OCI-LY7 (cell line): ENCODE data around the gene EED. TPM values are rescaled to one million over a fixed set of nuclear protein-coding genes. Genes with fewer than 3 reads are reported as not detected.
A peak's percentile ranks its signal among the peaks of the same experiment; 100 is the strongest.

Source experiments
- BruUV-seq: library from RNA; stranded (reverse); fragments of 400-500 nt; replicated peaks from 2 replicates; lab custom pipeline; 2021; lab: Mats Ljungman, UMichigan
- CTCF ChIA-PET: fragments of 300-600 bp; sonication (Branson Sonifier 250); formaldehyde crosslinking; loops from one replicate; lab custom pipeline; 2022; ENCODE audit warnings: antibody characterized with exemption; ENCODE audit not compliant: unreplicated experiment; lab: Charles Lee
- POLR2A ChIA-PET: fragments of 300-600 bp; sonication (Branson Sonifier 250); formaldehyde crosslinking; loops from one replicate; lab custom pipeline; 2022; ENCODE audit warnings: antibody characterized with exemption; lab: Charles Lee
- DNase-seq: peaks from one replicate; pipeline ENCODE4 v3.0.0-alpha.2; 2015; ENCODE audit warnings: low spot score
- H2AFZ ChIP-seq: fragments of 200-600 bp; sonication (generic), shearing (Covaris generic); 2 replicates; pipeline ENCODE4 v1.6.1; 2014; ENCODE audit warnings: mild to moderate bottlenecking, antibody characterized with exemption, low read length, moderate library complexity
- H3K27ac ChIP-seq: fragments of 200-600 bp; sonication (generic); 2 replicates; pipeline ENCODE4 v1.5.1; 2014; ENCODE audit warnings: mixed run types, low read depth, mild to moderate bottlenecking, moderate library complexity, low read length, inconsistent platforms; ENCODE audit not compliant: poor library complexity, severe bottlenecking
- H3K36me3 ChIP-seq: fragments of 200-600 bp; sonication (generic); 2 replicates; pipeline ENCODE4 v1.6.1; 2014; ENCODE audit warnings: mild to moderate bottlenecking, antibody characterized with exemption, low read length, moderate library complexity, mixed read lengths; ENCODE audit not compliant: insufficient read depth
- H3K4me1 ChIP-seq: fragments of 200-600 bp; sonication (generic); 2 replicates; pipeline ENCODE4 v1.5.1; 2014; ENCODE audit warnings: mild to moderate bottlenecking, low read length; ENCODE audit not compliant: insufficient read depth, poor library complexity, severe bottlenecking
- H3K4me2 ChIP-seq: fragments of 200-600 bp; sonication (generic); 2 replicates; pipeline ENCODE4 v1.6.1; 2014; ENCODE audit warnings: mild to moderate bottlenecking, low read length
- H3K4me3 ChIP-seq: fragments of 200-600 bp; sonication (generic); 2 replicates; pipeline ENCODE4 v1.5.1; 2014; ENCODE audit warnings: mild to moderate bottlenecking, low read depth, low read length; ENCODE audit not compliant: poor library complexity, severe bottlenecking
- H3K79me2 ChIP-seq: fragments of 200-600 bp; sonication (generic); 2 replicates; pipeline ENCODE4 v1.6.1; 2016; ENCODE audit warnings: low read depth, mild to moderate bottlenecking, low read length, moderate library complexity, mixed read lengths; ENCODE audit not compliant: insufficient read depth
- H3K9me2 ChIP-seq: fragments of 200-600 bp; sonication (generic); 2 replicates; pipeline ENCODE4 v1.6.1; 2016; ENCODE audit warnings: mild to moderate bottlenecking, low read length, mixed read lengths; ENCODE audit not compliant: insufficient read depth
- H3K9me3 ChIP-seq: fragments of 200-600 bp; sonication (generic); 2 replicates; pipeline ENCODE4 v1.6.1; 2014; ENCODE audit warnings: mild to moderate bottlenecking, mixed run types, low read length, mixed read lengths
- H4K20me1 ChIP-seq: fragments of 200-600 bp; sonication (generic); 2 replicates; pipeline ENCODE4 v1.6.1; 2014; ENCODE audit warnings: mild to moderate bottlenecking, antibody characterized with exemption, low read length, moderate library complexity, mixed read lengths; ENCODE audit not compliant: insufficient read depth
- EZH2phosphoT487 ChIP-seq: fragments of 200-600 bp; sonication (generic); IDR thresholded peaks from 2 replicates; pipeline ENCODE4 v1.6.1; 2018; ENCODE audit warnings: low read depth, borderline replicate concordance, mild to moderate bottlenecking, mixed run types, antibody characterized with exemption, low read length, moderate library complexity, mixed read lengths
- intact Hi-C: fragments of 100-400 bp; cut with micrococcal nuclease; formaldehyde crosslinking; loops from one replicate; pipeline ENCODE4 v1.10.0; 2022; ENCODE audit not compliant: unreplicated experiment
- total RNA-seq, 2 experiments: library from RNA; depleted of rRNA in 1 of 2; stranded (reverse); fragments of >200 nt in 1 of 2; shearing (Covaris generic) in 1 of 2; gene quantifications; 2 replicates each; pipeline ENCODE4 v1.2.3, GENCODE V29; 2014 to 2022
- TF ChIP-seq, protein P1 (sequence below): fragments of 200-600 bp; sonication (generic); conservative IDR thresholded peaks from 2 replicates; pipeline ENCODE4 v1.5.1; 2014; ENCODE audit warnings: mild to moderate bottlenecking, antibody characterized with exemption, low read length, moderate library complexity, mixed read lengths

Gene EED
- total RNA-seq, 2 experiments from 2014 or later, result 25.2 to 40.2 TPM

DNA sequence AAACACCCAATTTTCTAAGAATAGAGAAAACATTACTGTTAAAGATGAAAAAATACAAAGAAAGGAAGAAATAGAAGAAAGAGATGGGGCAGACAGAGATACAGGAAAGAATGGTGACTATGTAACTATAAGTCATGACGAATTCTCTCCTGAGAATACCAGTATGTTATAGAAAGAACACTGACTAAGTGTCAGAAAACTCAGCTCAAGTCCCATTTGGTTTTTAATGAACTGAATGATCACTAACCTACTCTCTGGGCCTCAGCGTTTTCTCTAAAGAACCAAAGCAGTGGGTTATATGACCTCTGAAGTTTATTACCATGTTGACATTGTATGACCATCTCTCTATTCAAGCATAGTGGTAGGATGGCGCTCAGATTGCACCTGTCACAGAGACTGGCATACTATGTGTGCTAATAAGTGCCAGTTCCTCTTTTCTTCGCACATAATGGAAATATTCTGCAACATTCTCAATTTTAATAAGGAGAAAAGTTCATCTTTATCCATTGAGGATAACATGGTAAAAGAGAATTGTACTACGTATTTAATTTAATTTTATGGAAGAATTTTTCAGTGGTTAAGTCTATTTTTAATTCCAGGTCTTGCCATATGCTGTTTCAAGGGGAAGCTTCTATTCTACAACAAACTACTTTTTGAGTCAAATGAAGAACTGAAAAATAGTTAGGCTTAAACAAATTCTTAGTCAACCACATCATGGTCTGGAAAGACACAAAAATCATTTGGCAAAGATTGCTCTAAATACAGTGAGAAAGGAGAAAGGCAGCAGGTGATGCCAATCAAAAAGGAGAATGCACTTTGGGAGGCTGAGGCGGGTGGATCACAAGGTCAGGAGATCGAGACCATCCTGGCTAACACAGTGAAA is 25.0 kb upstream of the EED start:
- Histone ChIP-seq H3K9me3 (no peaks in the 10 kb centered on the region), H3K4me3 (no peak overlapping the region), H3K36me3 (no peaks in the 10 kb centered on the region), H3K4me2 (peak overlapping the region; percentile 17), H3K4me1 (peaks cover 9% of the 10 kb centered on the region), H3K79me2 (no peaks in the 10 kb centered on the region), H4K20me1 (no peaks in the 10 kb centered on the region), H3K27ac (no peak overlapping the region), H3K9me2 (no peaks in the 10 kb centered on the region), H2AFZ (peak overlapping the region; percentile 24; the same call in 1 of the 2 replicates)
- no peak for TF ChIP-seq EZH2phosphoT487
- TF ChIP-seq, protein P1, sequence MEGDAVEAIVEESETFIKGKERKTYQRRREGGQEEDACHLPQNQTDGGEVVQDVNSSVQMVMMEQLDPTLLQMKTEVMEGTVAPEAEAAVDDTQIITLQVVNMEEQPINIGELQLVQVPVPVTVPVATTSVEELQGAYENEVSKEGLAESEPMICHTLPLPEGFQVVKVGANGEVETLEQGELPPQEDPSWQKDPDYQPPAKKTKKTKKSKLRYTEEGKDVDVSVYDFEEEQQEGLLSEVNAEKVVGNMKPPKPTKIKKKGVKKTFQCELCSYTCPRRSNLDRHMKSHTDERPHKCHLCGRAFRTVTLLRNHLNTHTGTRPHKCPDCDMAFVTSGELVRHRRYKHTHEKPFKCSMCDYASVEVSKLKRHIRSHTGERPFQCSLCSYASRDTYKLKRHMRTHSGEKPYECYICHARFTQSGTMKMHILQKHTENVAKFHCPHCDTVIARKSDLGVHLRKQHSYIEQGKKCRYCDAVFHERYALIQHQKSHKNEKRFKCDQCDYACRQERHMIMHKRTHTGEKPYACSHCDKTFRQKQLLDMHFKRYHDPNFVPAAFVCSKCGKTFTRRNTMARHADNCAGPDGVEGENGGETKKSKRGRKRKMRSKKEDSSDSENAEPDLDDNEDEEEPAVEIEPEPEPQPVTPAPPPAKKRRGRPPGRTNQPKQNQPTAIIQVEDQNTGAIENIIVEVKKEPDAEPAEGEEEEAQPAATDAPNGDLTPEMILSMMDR, result no peak
- no TSS peak for BruUV-seq
- intact Hi-C loops, result loop anchor here (2.0 to 10.0 kb wide), 3 partner anchors 177 to 362 kb away; partner anchors contain the start of gene CCDC83
- ChIA-PET POLR2A (interaction anchor here (0.6 to 1.4 kb wide), 5 partner anchors 25 to 185 kb away, joined by 3 to 5 read pairs (median 3); no protein-coding TSS in a partner anchor), CTCF (interaction anchor here (0.6 kb wide), 1 partner anchor 26 kb away, joined by 3 read pairs; no protein-coding TSS in a partner anchor)
- peak; percentile 24 for DNase-seq

- 0 out of 2 replicates have a peak overlapping the region, but pooled peaks have one; percentile 46 for H2AFZ ChIP-seq
- H3K79me2 ChIP-seq, result no peaks in the 10 kb centered on the region
- peaks cover 9% of the 10 kb centered on the region for H3K4me1 ChIP-seq
- H3K9me2 ChIP-seq, result no peaks in the 10 kb centered on the region
- no TSS peak for BruUV-seq
- no peaks in the 10 kb centered on the region for H3K9me3 ChIP-seq
- ChIA-PET POLR2A (interaction anchor here (0.7 to 1.4 kb wide), 5 partner anchors 11 to 141 kb away, joined by 3 to 4 read pairs (median 3); no protein-coding TSS in a partner anchor), CTCF (no interaction called here)
- no peak for TF ChIP-seq EZH2phosphoT487
- TF ChIP-seq, protein P1, result no peak
- no peak for DNase-seq
- no peak overlapping the region for H3K27ac ChIP-seq
- H4K20me1 ChIP-seq, result no peaks in the 10 kb centered on the region
- H3K36me3 ChIP-seq, result no peaks in the 10 kb centered on the region
- intact Hi-C loops, result loop anchor here (1.0 kb wide), 1 partner anchor 14 kb away; no protein-coding TSS in a partner anchor
- no peak overlapping the region for H3K4me3 ChIP-seq
- H3K4me2 ChIP-seq, result no peak overlapping the region
Measured at GRCh38 chr11:86220653-86221052, 23.9 kb upstream of the EED start.
